ENCODE data around the gene RGL4.

Gene RGL4

DNA sequence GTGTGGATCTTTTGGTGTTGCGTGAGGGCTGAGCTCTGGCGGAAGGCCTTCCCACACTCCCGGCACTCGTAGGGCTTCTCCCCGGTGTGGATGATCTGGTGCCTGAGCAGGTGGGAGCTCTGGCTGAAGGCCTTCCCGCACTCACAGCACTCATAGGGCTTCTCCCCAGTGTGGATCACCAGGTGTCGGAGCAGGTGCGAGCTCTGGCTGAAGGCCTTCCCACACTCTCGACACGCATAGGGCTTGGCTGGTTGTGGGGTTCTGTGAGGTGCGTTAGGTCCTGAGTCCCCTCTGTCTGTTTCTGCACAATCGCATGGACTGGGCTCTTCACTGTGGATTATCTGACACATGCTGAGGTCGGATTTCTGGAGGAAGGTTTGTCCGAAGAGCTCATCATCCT lies 53.7 kb downstream of the RGL4 start:
- no peak for DNase-seq

DNA sequence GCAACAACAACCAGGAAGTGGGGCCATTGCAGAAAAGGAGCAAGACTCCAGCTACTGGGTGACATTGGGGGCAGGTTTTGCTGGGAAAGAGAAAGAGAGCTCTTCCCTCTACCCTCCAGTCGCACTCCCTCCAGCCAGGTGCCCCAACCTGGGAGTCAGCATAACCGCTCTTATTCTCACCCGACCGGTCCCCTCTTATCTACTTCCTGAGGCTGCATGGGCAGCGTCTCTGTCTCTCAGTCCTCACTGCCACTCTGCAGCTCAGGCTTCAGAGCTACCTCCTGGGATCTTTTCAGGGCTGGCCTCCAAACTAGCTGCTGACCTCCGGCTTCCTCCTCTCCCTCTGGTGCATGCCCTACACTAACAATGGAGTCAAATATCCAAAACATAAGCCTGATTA lies 55.0 kb downstream of the RGL4 start:
- DNase-seq, result no peak

All from CD4-positive, alpha-beta T cell treated with Interleukin-4 for 1 hour (primary cell).